Lower lobe of right lung (tissue), 2 donors: ENCODE measurements around the gene ESPN. TPM values are rescaled to one million over a fixed set of nuclear protein-coding genes. Genes with fewer than 3 reads are reported as not detected.

Experiments used
- ATAC-seq, 2 donors: fragments of 200-7000 bp; cut with Tn5 transposase; one replicate each; pipeline ENCODE4 v1.9.1; 2020 to 2022; ENCODE audit warnings: mild to moderate bottlenecking in 2 of 2, moderate library complexity in 2 of 2
- DNase-seq: peaks from one replicate; pipeline ENCODE4 v3.0.0-alpha.2; 2020
- H3K27ac ChIP-seq: fragments of 200-600 bp; one replicate; pipeline ENCODE4 v1.8.0; 2022
- H3K27me3 ChIP-seq: fragments of 200-600 bp; one replicate; pipeline ENCODE4 v1.8.0; 2022; ENCODE audit warnings: low read depth
- H3K36me3 ChIP-seq: fragments of 200-600 bp; one replicate; pipeline ENCODE4 v1.8.0; 2022; ENCODE audit warnings: mild to moderate bottlenecking
- H3K4me1 ChIP-seq: fragments of 200-600 bp; one replicate; pipeline ENCODE4 v1.8.0; 2022
- H3K4me3 ChIP-seq: fragments of 200-600 bp; one replicate; pipeline ENCODE4 v1.8.0; 2022; ENCODE audit warnings: mild to moderate bottlenecking
- H3K9me3 ChIP-seq: fragments of 200-600 bp; one replicate; pipeline ENCODE4 v1.8.0; 2022
- intact Hi-C: fragments of 100-400 bp; cut with DNase I; formaldehyde crosslinking; loops from one replicate; pipeline ENCODE4 v1.11.0; 2022
- total RNA-seq: library from RNA; stranded (reverse); fragmentation: NEBNext Ultra II Directional; extraction: Animal tissue kit (Norgen Biotek cat#: 25700); gene quantifications from one replicate; pipeline ENCODE4 v1.2.1, GENCODE V29; 2021
- TF ChIP-seq, protein P1 (sequence below): fragments of 200-600 bp; IDR thresholded peaks from one replicate; pipeline ENCODE4 v1.8.0; 2022; ENCODE audit warnings: antibody characterized with exemption, mild to moderate bottlenecking
- donor health status: DM: no; HTN: yes; CAD: no; lungs with severe emphysema.

Gene ESPN
- total RNA-seq, 1 donor from 2014 or later, result 8.3 TPM

DNA sequence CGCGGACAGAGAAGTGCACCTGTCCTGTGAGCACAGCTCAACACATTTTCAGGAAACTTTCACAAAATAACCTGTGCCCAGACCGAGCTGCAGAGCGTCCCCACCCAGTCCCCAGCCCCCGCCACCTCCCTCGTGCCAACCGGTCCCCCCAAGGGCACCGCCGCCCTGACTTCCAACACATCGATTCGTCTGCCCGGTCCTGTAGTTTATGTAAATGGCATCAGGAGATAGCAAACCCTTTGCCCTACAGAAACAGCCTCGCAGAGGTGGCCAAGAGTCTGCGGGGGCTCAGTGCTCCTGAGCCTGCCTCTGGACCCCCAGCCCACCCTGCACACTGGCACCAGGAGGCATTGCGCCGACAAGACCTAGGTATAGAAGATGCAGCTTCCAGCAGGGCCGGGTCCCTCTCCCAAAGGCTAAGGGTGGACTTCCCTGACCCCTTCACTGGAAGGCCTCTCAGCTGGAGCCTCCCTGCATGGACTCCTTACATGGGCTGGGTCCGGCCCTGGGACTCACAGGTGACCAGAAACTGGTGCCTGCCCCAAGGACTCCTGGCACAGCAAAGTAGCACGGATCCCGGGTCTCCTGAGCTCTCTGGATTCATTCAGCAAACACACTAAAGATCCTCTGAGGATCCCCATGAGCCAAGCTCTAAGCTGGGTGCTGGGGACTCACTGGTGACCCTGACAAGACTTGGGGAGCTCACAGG, 73.4 kb downstream of the ESPN start:
- no peak for ATAC-seq
- Histone ChIP-seq H3K27me3 (peaks cover 16% of the 10 kb centered on the region), H3K4me1 (peaks cover 35% of the 10 kb centered on the region), H3K9me3 (no peaks in the 10 kb centered on the region), H3K36me3 (no peaks in the 10 kb centered on the region), H3K27ac (no peak overlapping the region), H3K4me3 (peak overlapping the region; percentile 63)
- TF ChIP-seq, protein P1, sequence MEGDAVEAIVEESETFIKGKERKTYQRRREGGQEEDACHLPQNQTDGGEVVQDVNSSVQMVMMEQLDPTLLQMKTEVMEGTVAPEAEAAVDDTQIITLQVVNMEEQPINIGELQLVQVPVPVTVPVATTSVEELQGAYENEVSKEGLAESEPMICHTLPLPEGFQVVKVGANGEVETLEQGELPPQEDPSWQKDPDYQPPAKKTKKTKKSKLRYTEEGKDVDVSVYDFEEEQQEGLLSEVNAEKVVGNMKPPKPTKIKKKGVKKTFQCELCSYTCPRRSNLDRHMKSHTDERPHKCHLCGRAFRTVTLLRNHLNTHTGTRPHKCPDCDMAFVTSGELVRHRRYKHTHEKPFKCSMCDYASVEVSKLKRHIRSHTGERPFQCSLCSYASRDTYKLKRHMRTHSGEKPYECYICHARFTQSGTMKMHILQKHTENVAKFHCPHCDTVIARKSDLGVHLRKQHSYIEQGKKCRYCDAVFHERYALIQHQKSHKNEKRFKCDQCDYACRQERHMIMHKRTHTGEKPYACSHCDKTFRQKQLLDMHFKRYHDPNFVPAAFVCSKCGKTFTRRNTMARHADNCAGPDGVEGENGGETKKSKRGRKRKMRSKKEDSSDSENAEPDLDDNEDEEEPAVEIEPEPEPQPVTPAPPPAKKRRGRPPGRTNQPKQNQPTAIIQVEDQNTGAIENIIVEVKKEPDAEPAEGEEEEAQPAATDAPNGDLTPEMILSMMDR, result no peak
- DNase-seq, result no peak
- intact Hi-C loops, result no loop called here

DNA sequence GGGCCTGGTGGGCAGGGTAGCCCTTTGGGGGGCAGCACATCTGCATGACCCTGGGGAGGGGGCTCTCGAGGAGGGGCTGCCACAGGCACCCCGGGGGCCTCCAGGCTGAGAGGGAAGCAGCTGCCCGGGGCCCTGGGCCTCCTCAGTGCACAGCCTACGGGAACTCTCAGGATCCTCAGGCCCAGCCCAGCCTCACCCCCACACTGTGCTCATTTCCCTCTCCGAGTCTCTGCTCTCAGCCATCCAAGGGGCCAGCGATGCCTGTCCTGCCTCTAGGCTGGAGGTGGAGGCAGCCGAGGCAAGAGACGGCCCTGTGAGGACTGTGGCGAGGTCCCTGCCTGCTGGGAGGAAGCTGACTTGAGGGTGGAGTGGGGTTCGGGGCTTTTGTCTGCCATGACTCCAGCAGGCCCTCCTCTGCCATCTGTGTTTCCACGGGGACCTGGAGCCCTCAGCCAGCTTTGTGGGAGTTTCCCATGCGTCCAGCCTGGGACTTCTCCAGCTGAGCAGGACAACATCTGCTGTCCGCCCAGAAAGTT, 74.1 kb downstream of the ESPN start:
- intact Hi-C loops, result no loop called here

DNA sequence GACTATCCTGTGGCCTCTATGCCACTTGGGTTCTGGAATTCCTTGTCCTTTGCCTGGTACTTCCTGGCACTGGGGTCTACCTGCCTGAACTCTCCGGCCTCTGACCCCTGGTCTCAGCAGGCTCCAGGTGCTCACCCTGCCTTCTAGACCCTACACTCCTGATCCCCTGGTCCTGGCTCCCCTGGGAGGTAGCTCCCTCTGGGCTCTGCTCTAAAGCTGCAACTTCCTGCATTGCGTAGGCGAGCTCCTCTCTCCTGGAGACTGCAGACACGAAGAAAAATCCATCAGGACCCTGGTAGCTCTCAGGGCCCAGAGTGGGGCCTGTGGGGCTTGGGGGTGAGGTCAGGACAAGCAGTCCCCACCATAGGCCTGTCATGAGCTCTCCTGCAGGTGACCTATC, 74.7 kb downstream of the ESPN start:
- no peaks in the 10 kb centered on the region for H3K36me3 ChIP-seq
- H3K4me1 ChIP-seq, result peaks cover 35% of the 10 kb centered on the region
- ATAC-seq, result no peak
- no peaks in the 10 kb centered on the region for H3K9me3 ChIP-seq
- TF ChIP-seq, protein P1, result no peak
- no peak overlapping the region for H3K27ac ChIP-seq
- H3K4me3 ChIP-seq, result no peak overlapping the region
- peaks cover 16% of the 10 kb centered on the region for H3K27me3 ChIP-seq
- DNase-seq, result no peak
- intact Hi-C loops, result no loop called here

More for the DNA sequence above, 74.1 kb downstream of the ESPN start:
- Histone ChIP-seq H3K4me1 (peaks cover 35% of the 10 kb centered on the region), H3K27me3 (peaks cover 16% of the 10 kb centered on the region), H3K36me3 (no peaks in the 10 kb centered on the region), H3K4me3 (no peak overlapping the region), H3K27ac (no peak overlapping the region), H3K9me3 (no peaks in the 10 kb centered on the region)
- DNase-seq (no peak), ATAC-seq (no peak)
- TF ChIP-seq, protein P1, result no peak

DNA sequence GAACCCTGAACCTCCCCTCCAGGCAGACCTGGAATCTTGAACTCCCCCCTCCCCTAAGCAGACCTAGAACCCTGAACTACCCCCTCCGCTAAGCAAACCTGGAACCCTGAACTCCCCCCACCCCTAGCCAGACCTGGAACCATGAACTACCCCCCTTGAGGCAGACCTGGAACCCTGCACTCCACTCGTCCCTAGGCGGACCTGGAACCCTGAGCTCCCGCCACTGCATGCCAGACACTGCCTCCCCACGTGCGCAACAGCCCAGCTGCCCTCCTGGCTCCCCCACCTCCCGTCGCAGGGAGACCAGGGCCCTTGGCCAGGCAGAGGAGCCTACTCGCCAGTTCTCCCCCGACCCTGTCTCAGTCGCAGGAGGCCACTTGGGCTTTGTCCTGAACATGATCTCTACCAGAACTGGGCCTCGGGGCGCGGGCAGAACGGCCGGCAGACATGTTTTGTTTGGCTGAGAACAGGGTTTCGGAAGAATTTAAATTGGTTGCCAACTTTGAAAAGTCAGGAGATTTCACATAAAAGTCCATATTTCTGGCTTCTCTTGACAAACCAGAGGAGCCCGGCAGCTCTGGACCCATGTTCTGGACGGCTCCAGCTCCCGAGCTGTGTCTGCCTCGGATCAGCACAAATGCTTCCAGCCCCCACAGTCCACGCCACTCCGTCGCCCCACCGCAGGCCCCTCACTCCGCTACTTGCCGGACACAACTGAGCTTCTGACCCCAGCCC, 76.1 kb downstream of the ESPN start:
- TF ChIP-seq, protein P1, result no peak
- Histone ChIP-seq H3K27me3 (peaks cover 16% of the 10 kb centered on the region), H3K36me3 (no peaks in the 10 kb centered on the region), H3K9me3 (no peaks in the 10 kb centered on the region), H3K27ac (no peak overlapping the region), H3K4me3 (no peak overlapping the region), H3K4me1 (peaks cover 35% of the 10 kb centered on the region)
- ATAC-seq (no peak), DNase-seq (no peak)
- intact Hi-C loops, result no loop called here

DNA sequence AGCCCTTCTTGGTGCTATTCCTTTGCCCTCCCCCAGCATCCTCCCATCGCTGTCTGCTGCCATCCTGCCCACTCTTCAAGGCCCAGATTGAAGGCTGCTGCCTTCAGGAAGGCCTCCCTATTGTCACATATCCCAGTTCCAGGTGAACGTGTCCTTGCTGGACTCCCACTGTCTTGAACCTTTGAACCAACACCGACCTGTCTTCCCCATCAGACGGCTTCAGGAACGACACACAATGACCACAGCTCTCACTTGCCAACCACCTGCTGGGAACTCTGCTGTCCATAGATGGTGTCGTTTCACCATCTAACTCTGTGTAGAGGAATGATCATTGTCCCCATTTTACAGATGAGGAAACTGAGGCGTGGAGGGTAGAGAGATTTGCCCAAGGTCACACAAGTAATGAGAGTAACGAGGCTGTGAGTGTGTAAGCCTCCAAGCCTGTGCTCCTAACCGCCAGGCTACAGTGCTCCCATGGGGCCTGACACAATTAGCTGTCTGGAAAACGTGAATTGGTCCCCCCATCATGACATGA, 76.8 kb downstream of the ESPN start:
- ATAC-seq (no peak), DNase-seq (no peak)
- no peaks in the 10 kb centered on the region for H3K9me3 ChIP-seq
- no peak overlapping the region for H3K27ac ChIP-seq
- H3K4me1 ChIP-seq, result peaks cover 30% of the 10 kb centered on the region
- H3K4me3 ChIP-seq, result no peak overlapping the region
- intact Hi-C loops, result no loop called here
- TF ChIP-seq, protein P1, result no peak
- H3K27me3 ChIP-seq, result peaks cover 16% of the 10 kb centered on the region
- no peaks in the 10 kb centered on the region for H3K36me3 ChIP-seq
